Measurements from ENCODE around the gene BICRA.
"Not testable (repeated sequence)": the region's sequence is repeated elsewhere in the genome, so short reads cannot be mapped to it uniquely, and the experiment has no call there.

Gene BICRA

GRCh38 chr19:47694466-47695273, 85.7 kb downstream of the BICRA start:
- no peak for DNase-seq

GRCh38 chr19:47695533-47696262, 86.8 kb downstream of the BICRA start:
- DNase-seq, result no peak

- no peak for DNase-seq
Observed at GRCh38 chr19:47696635-47697034, 87.7 kb downstream of the BICRA start.

DNA sequence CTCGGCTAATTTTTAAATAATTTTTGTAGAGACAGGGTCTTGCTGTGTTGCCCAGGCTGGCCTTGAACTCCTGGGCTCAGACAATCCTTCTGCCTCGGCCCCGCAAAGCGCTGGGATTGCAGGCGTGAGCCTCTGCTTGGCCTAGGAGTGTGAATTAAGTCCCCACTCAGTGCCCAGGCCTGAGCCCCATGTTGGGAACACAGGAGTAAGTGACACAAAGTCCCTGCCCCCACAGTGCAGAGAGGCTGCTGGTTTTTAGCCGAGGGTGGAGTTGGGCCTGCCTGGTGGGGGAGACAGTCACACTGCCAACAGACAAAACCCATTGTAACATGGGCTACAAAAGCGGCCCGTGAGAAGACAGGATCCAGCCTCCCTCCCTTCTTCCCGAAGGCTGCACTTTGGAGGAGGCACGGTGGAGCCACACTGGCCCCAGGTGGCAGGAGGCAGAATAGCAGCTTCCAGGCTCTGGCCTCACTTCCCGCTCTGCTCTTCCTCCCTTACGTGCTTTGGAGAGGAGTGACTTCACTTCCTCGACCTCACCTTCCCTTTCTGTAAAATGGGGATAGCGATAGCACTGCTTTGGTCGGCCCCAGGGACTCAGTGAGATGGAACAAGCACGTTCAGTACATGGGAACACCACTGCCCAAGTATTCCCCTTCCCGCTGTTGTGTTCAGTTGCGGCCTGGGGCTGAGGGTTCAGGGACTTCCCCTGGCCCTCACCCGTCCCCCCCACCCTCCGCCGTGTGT, 89.1 kb downstream of the BICRA start:
- peak; percentile 47 to 50 for DNase-seq

- DNase-seq, result no peak
Observed at GRCh38 chr19:47698631-47699359, 89.9 kb downstream of the BICRA start.

DNA sequence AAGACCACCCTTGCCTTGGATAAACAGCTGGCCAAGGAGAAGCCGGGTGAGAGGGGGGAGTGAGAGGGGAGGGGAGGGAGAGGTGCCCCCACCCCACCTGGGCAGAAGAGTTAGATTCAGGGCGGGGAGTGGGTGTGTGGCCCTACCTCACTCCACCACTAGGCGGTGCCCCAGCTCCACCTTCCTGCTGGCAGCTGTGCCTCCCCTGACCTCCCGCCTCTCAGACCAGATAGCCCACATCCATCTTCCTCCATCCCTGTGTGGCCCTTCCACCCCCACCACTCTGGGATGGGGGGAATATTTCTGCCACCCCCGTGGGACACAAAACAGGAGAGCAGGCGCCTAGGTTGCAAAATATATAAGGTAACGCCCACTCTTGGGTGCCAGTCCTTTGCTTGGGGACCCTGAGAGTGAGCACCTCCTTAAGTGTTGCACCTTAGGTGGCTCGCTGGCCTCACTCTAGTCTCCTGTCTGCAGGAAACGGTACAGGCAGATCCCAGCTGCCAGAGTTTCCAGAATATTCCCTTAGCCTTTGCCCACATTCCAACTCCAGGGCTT, 90.5 kb downstream of the BICRA start:
- DNase-seq, result peak; percentile 34 to 53

GRCh38 chr19:47700934-47701716, 92.2 kb downstream of the BICRA start:
- DNase-seq, result no peak

- no peak for DNase-seq
Observed at GRCh38 chr19:47701717-47702552, 93.0 kb downstream of the BICRA start.

DNA sequence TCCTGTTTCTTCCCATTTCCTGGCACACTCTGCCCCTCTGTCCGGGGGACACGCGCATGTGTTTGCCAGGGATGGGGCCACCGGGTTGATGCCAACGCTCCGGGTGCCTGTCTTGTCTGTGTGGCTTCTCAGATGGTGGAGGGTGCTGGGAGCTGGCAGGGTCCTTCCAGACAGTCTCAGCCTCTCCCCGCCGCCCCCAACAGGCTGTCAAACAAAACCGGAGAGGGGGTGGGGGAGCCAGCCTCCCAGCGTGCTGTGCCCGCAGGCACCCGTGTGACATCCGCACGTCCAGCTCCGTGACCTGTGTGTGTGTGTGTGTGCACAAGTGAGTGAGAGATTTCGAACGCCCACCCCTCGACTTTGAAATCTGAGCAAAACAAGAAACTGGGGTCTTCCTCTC, 93.7 kb downstream of the BICRA start:
- no peak for DNase-seq

DNA sequence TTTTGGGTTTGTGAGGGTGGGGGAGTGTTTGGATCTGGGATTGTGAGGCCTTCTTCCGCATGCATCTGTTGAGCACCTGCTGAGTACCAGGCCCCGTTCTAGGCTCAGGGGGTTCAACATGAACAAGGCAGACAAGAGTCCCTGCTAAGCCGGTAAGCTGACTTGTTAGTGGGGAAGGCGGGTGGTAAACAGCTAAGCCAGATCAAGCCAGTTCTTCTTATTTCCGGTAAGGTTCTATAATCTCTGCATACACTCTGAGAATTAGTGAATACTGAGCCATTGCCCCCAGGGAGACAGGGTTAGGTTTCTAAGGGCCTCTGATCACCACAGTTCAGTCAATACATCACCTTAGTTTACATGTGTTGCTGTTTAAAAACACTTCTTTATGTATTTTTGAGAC, 94.4 kb downstream of the BICRA start:
- DNase-seq, result no peak

- DNase-seq, result no peak
Observed at GRCh38 chr19:47704024-47704423, 95.1 kb downstream of the BICRA start.

DNA sequence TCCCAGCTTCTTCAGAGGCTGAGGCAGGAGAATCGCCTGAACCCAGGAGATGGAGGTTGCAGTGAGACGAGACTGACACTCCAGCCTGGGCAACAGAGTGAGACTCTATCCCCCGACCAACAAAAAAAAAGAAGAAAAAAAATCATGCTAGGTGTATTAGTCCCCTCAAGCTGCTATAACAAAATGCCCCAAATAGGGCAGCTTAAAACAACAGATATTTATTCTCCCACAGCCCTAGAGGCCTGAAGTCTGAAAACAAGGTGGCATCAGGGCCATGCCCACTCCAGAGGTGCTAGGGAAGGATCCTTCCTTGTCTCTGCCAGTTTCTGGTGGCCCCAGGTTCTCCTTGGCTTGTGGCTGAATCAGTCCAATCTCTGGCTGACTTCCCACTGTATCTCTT, 95.7 kb downstream of the BICRA start:
- no peak for DNase-seq

DNA sequence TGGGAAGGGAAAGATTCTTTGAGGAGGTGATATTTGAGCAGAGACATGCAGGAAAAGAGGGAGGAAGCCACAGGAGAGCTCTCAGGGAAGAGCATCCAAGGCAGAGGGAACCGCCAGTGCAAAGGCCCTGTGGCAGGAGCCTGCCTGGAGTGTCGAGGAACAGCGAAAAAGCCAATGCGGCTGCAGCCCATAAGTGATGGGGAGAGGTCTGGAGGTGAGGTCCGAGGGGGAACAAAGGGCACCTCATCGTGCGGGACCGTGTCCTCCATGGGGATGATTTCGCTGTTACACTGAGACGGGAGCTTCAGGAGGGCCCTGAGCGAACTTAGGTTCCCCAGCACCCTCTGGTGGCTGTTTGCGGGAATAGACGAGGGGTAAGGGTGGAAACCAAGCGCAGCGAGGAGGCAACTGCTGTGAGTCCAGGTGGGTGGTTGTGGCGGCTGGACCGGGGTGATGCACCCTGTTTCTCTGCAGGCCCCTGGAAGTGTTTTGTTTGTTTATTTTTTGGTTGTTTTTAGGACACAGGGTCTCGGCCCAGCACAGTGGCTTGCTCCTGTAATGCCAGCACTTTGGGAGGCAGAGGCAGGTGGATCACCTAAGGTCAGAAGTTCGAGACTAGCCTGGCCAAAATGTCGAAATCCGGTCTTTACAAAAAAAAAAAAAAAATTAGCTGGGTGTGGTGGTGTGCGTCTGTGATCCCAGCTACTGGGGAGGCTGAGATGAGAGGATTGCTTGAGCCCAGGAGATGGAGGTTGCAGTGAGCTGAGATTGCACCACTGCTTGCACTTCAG, 98.4 kb downstream of the BICRA start:
- DNase-seq, result peak; percentile 68 to 70

DNA sequence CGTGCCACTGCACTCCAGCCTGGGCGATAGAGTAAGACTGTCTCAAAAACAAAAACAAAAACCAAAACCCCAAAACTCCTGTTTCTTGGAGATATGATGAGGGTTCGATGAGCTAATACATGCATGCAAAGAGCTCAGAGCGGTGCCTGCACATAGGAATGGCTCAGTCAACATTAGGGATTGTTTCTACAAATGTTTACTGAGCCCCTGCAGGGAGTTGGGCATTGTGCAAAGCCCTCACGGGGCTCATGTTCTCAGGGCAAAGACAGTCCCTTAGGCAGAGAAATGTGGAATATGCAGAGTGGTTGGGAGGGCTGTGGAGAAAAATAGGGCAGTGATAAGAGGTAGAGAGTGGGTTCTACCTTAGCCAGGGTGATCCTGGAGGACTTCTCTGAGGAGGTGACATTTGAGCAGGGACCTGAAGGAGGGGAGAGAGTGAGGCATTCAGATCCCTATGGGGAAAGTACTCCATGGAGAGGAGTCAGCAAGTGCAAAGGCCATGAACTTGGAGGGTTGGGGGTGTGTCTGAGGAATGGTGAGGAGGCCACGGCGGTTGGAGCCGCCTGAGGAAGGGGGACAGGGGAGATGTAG, 102.8 kb downstream of the BICRA start:
- DNase-seq, result no peak

DNA sequence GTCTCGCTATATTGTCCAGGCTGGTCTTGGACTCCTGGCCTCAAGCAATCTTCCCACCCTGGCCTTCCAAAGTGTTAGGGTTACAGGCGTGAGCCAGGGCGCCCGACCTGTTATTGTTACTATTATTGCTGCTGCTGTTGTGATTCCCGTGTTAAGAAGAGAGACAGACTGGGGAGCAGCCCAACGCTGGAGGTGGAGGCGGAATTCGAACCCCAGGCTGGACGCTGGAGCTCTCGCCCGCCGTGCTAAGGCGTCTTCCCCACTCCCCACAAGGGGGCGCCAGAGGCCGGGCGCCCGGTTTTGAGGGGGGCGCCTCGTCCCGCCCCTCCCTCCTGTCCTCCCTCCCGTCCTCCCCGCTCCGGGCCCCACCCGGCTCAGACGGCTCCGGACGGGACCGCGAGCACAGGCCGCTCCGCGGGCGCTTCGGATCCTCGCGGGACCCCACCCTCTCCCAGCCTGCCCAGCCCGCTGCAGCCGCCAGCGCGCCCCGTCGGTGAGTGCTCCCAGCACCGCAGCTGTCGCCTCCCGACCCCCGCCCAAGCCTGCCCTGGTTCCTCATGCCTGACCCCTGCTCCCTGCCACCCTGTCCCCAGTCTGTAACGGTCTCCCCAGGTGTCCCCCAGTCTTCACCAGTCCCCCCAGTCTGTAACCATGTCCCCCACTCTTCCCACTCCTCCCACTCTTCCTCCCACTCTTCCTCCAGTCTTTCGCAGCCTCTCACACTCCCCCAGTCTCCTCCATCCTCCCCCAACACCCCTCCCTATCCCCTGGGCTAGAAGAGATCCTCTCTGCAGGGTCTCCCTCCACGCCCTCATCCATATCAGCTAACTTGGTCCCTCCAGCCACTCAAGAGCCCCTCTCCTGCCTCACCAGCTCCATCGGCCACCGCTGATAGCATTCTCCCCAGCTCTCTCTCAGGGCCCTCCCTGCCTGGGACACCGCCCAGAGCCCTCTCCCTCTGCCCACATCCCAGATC, 104.4 kb downstream of the BICRA start, which contains the start of gene EHD2:
TSS of gene EHD2 (plus strand) at position 377 of the 976 bp plus-strand sequence. CDS start 3,191 bp downstream, outside the sequence.
- DNase-seq, result peak; percentile 27 to 51

DNA sequence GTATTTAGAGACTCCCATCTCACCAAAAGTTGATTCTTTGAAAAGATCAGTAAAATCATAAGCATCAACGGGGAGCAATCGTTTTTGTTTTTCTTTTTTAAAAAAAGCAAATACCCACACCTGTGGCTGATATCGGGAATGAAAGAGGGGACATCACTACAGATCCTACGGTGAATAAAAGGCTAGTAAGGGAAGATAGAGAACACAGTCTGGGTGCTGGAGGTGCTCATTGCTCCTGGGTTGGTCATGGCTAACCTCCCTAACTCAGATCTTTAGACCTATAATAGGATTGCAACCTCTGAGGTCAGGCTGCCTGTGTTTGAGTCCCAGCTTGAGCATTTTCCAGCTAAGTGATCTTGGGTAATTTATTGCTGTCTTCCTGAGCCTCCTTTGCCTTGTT, 105.4 kb downstream of the BICRA start:
- no peak for DNase-seq

DNA sequence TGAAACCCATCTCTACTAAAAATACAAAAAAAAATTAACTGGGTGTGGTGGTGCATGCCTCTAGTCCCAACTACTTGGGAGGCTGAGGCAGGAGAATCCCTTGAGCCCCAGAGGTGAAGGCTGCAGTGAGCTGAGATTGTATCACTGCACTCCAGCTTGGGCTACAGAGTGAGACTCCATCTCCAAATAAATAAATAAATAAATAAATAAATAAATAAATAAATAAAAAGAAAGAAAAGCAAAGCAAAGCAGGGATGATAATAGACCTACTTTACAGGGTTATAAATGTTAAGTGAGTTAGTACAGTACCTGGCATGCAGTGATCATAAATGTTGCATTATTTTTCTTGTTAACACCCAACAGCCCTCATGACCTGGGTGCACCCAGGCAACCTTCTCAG, 105.9 kb downstream of the BICRA start:
- DNase-seq, result not testable (repeated sequence)
